Measurements from ENCODE around the gene PHAF1. TPM values are rescaled to one million over a fixed set of nuclear protein-coding genes. Genes with fewer than 3 reads are reported as not detected.
"Not testable (repeated sequence)": the region's sequence is repeated elsewhere in the genome, so short reads cannot be mapped to it uniquely, and the experiment has no call there.

Gene PHAF1
- total RNA-seq, 1 donor from 2014 or later, result 10.4 TPM

- Histone ChIP-seq H3K27me3 (ENCODE audit: low read depth) (no peaks in the 10 kb centered on the region), H3K9me3 (replicated peaks) (no peaks in the 10 kb centered on the region), H3K4me3 (no peak overlapping the region), H3K27ac (replicated peaks) (no peak overlapping the region), H3K4me1 (peaks cover 1% of the 10 kb centered on the region), H3K36me3 (peaks cover 29% of the 10 kb centered on the region)
- no peak for DNase-seq
- TF ChIP-seq CTCF (IDR thresholded peaks at IDR 0.05; ENCODE audit: borderline replicate concordance), result no peak
- intact Hi-C loops (cut with micrococcal nuclease), result no loop called here
These were observed 8.0 kb downstream of the PHAF1 start for GRCh38 chr16:67117716-67118115.

GRCh38 chr16:67120025-67120424 lies 10.3 kb downstream of the PHAF1 start:
- no peaks in the 10 kb centered on the region for H3K27me3 ChIP-seq (ENCODE audit: low read depth)
- peaks cover 50% of the 10 kb centered on the region for H3K36me3 ChIP-seq
- no peak for TF ChIP-seq CTCF (IDR thresholded peaks at IDR 0.05; ENCODE audit: borderline replicate concordance)
- H3K4me3 ChIP-seq, result no peak overlapping the region
- H3K27ac ChIP-seq (replicated peaks), result no peak overlapping the region
- intact Hi-C loops (cut with micrococcal nuclease), result no loop called here
- no peaks in the 10 kb centered on the region for H3K4me1 ChIP-seq
- no peaks in the 10 kb centered on the region for H3K9me3 ChIP-seq (replicated peaks)
- DNase-seq, result no peak

- DNase-seq; H3K27me3 ChIP-seq (ENCODE audit: low read depth); H3K9me3 ChIP-seq (replicated peaks); H3K4me3 ChIP-seq; H3K4me1 ChIP-seq; H3K27ac ChIP-seq (replicated peaks); intact Hi-C loops (cut with micrococcal nuclease): not testable (repeated sequence)
- peaks cover 74% of the 10 kb centered on the region for H3K36me3 ChIP-seq
These were observed 13.1 kb downstream of the PHAF1 start for GRCh38 chr16:67122799-67123198.

- Histone ChIP-seq H3K27me3 (ENCODE audit: low read depth) (no peaks in the 10 kb centered on the region), H3K4me1 (peaks cover 18% of the 10 kb centered on the region), H3K9me3 (replicated peaks) (no peaks in the 10 kb centered on the region), H3K36me3 (peaks cover 79% of the 10 kb centered on the region), H3K4me3 (no peak overlapping the region), H3K27ac (replicated peaks) (no peak overlapping the region)
- intact Hi-C loops (cut with micrococcal nuclease), result no loop called here
- no peak for DNase-seq
- TF ChIP-seq CTCF (IDR thresholded peaks at IDR 0.05; ENCODE audit: borderline replicate concordance), result no peak
These were observed 18.7 kb downstream of the PHAF1 start for GRCh38 chr16:67128417-67128816.

- no peak overlapping the region for H3K27ac ChIP-seq (replicated peaks)
- intact Hi-C loops (cut with micrococcal nuclease), result no loop called here
- peaks cover 77% of the 10 kb centered on the region for H3K36me3 ChIP-seq
- H3K4me1 ChIP-seq, result peaks cover 18% of the 10 kb centered on the region
- no peak for TF ChIP-seq CTCF (IDR thresholded peaks at IDR 0.05; ENCODE audit: borderline replicate concordance)
- no peak overlapping the region for H3K4me3 ChIP-seq
- DNase-seq, result no peak
- H3K9me3 ChIP-seq (replicated peaks), result no peaks in the 10 kb centered on the region
- H3K27me3 ChIP-seq (ENCODE audit: low read depth), result no peaks in the 10 kb centered on the region
These were observed 19.1 kb downstream of the PHAF1 start for GRCh38 chr16:67128887-67129286.

GRCh38 chr16:67129422-67129821 lies 19.7 kb downstream of the PHAF1 start:
- H3K27ac ChIP-seq (replicated peaks), result no peak overlapping the region
- H3K36me3 ChIP-seq, result peaks cover 77% of the 10 kb centered on the region
- H3K4me1 ChIP-seq, result peaks cover 18% of the 10 kb centered on the region

More at GRCh38 chr16:67129422-67129821, 19.7 kb downstream of the PHAF1 start:
- TF ChIP-seq CTCF (IDR thresholded peaks at IDR 0.05; ENCODE audit: borderline replicate concordance), result no peak
- DNase-seq, result no peak
- intact Hi-C loops (cut with micrococcal nuclease), result no loop called here
- H3K9me3 ChIP-seq (replicated peaks), result no peaks in the 10 kb centered on the region
- no peaks in the 10 kb centered on the region for H3K27me3 ChIP-seq (ENCODE audit: low read depth)
- no peak overlapping the region for H3K4me3 ChIP-seq

All from left ventricle myocardium inferior (tissue), 1 donor.